ENCODE results near the gene ANO2. TPM values are rescaled to one million over a fixed set of nuclear protein-coding genes. Genes with fewer than 3 reads are reported as not detected.

ANO2 gene
- total and polyA plus RNA-seq, 8 donors, result 0.43 to 2.4 (median 0.97) TPM

- Histone ChIP-seq H3K36me3 (no peaks in the 10 kb centered on the region), H3K4me1 (no peaks in the 10 kb centered on the region), H3K9me3 (no peaks in the 10 kb centered on the region), H3K27me3 (no peaks in the 10 kb centered on the region), H3K27ac (no peak overlapping the region), H3K4me3 (no peak overlapping the region)
- intact Hi-C loops (cut with DNase I), result no loop called here
- WGBS, 2 donors, result 37 to 39% methylated on average over 1 of the region's 1 CpG
- DNase-seq (no peak), FAIRE-seq (no peak), ATAC-seq (no peak)
- TF ChIP-seq CTCF (IDR thresholded peaks at IDR 0.05), result no peak
Observed at GRCh38 chr12:5871741-5872140, 73.3 kb downstream of the ANO2 start.

GRCh38 chr12:5870183-5870582 lies 74.9 kb downstream of the ANO2 start:
- Histone ChIP-seq H3K4me1 (no peaks in the 10 kb centered on the region), H3K36me3 (no peaks in the 10 kb centered on the region), H3K4me3 (no peak overlapping the region), H3K27ac (no peak overlapping the region), H3K27me3 (no peaks in the 10 kb centered on the region), H3K9me3 (no peaks in the 10 kb centered on the region)
- FAIRE-seq (no peak), DNase-seq (no peak), ATAC-seq (no peak)
- 39 to 50% methylated on average over 3 of the region's 3 CpGs for WGBS, 2 donors
- no peak for TF ChIP-seq CTCF (IDR thresholded peaks at IDR 0.05)
- intact Hi-C loops (cut with DNase I), result no loop called here

DNA sequence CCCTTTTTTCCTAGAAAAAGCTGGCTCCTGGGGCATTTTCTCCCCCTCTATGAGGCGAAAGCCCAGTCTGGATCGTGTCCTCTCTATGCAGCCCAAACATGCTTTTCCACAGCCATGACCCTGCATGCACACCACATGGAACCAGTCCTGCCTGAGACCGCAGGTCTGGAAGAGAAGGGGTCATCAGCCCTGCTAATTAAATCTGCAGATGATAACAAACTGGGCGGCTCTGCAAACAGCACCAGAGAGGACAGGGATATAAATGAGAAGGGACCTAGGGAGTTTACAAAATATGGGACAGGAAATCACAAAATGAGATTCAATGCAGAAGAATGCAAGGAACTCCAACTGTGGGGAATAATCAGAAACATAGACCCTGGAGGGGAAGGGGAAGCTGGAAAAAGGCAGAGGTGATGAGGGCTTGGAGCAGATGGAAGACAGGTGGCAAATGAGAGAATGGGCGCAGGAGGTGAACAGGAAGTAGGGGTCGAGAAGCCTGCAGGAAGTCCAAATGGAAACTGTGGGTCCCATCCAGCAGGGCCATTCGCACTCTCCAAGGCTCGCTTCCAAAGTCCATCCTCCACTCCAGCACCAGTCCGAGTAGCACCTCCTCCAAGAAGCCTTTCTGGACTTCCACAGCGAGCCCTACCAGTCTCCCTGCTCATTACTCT lies 76.3 kb downstream of the ANO2 start:
- FAIRE-seq, result no peak
- Histone ChIP-seq H3K4me1 (no peaks in the 10 kb centered on the region), H3K4me3 (no peak overlapping the region), H3K36me3 (no peaks in the 10 kb centered on the region), H3K27me3 (no peaks in the 10 kb centered on the region), H3K9me3 (no peaks in the 10 kb centered on the region), H3K27ac (no peak overlapping the region)
- intact Hi-C loops (cut with DNase I), result no loop called here
- WGBS, 2 donors, result 64 to 66% methylated on average over 10 of the region's 10 CpGs
- DNase-seq, result no peak
- no peak for ATAC-seq
- TF ChIP-seq CTCF (IDR thresholded peaks at IDR 0.05), result no peak

DNA sequence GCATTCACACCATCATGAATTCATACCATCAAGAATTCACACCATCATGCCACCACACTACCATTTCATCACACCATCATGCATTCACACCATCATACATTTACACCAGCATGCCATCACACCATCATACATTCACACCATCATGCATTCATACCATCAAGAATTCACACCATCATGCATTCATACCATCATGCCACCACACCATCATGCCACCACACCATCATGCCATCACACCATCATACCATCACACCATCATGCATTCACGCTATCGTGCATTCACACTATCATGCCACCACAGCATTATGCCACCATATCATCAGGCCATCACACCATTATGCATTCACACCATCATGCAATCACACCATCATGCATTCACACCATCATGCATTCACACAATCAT lies 79.7 kb downstream of the ANO2 start:
- H3K4me3 ChIP-seq, result no peak overlapping the region
- H3K4me1 ChIP-seq, result no peaks in the 10 kb centered on the region
- no peaks in the 10 kb centered on the region for H3K27me3 ChIP-seq
- ATAC-seq (no peak), DNase-seq (no peak), FAIRE-seq (no peak)
- no peak for TF ChIP-seq CTCF (IDR thresholded peaks at IDR 0.05)
- intact Hi-C loops (cut with DNase I), result no loop called here
- no peaks in the 10 kb centered on the region for H3K36me3 ChIP-seq
- H3K9me3 ChIP-seq, result no peaks in the 10 kb centered on the region
- 86 to 97% methylated on average over 2 of the region's 2 CpGs for WGBS, 2 donors
- no peak overlapping the region for H3K27ac ChIP-seq

DNA sequence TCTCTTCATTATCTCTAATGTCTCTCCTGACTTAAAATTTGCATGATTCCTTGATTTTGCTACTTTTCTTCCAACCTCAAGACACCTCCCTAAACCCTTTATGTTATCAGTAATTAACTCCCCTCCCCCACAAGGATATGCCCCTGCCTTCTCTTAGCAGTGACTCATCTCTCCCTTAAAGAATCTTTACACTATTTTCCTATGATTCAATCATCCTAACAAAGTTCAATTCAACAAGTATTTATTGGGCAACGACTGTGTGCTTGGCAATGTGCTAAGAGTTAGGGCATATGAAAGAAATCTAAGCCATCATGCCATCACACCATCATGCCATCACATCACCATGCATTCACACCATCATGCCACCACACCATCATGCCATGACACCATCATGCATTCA lies 80.1 kb downstream of the ANO2 start:
- no peak for TF ChIP-seq CTCF (IDR thresholded peaks at IDR 0.05)
- ATAC-seq (no peak), DNase-seq (no peak), FAIRE-seq (no peak)
- no peaks in the 10 kb centered on the region for H3K9me3 ChIP-seq
- H3K27ac ChIP-seq, result no peak overlapping the region
- no peaks in the 10 kb centered on the region for H3K4me1 ChIP-seq
- 54 to 62% methylated on average over 1 of the region's 1 CpG for WGBS, 2 donors
- no peaks in the 10 kb centered on the region for H3K36me3 ChIP-seq
- H3K27me3 ChIP-seq, result no peaks in the 10 kb centered on the region
- intact Hi-C loops (cut with DNase I), result no loop called here
- H3K4me3 ChIP-seq, result no peak overlapping the region

Measured in pancreas (tissue), 10 donors.